H1 (cell line): ENCODE data around the gene CMIP. TPM values are rescaled to one million over a fixed set of nuclear protein-coding genes. Genes with fewer than 3 reads are reported as not detected.

Experiments used
- CTCF ChIA-PET: fragments of 300-600 bp; sonication (Branson Sonifier 250); formaldehyde crosslinking; loops from one replicate; lab custom pipeline; 2021; ENCODE audit not compliant: partially characterized antibody; lab: Charles Lee
- POLR2A ChIA-PET: fragments of 300-600 bp; sonication (Branson Sonifier 250); formaldehyde crosslinking; loops from one replicate; lab custom pipeline; 2021; ENCODE audit warnings: inconsistent platforms; ENCODE audit not compliant: partially characterized antibody; lab: Charles Lee
- DNase-seq, 2 experiments: peaks; one replicate each; pipeline versions ENCODE4 v3.0.0 to v3.0.0-alpha.2; 2010 to 2022; ENCODE audit warnings: low spot score in 2 of 2, low read depth in 1 of 2, mixed read lengths in 1 of 2
- FAIRE-seq: peaks from 2 replicates; lab custom pipeline; 2011; peaks lifted over from hg19 to GRCh38; lab: Jason Lieb, UNC
- H2AFZ ChIP-seq: 2 replicates; pipeline ENCODE4 v1.8.1; 2012; ENCODE audit warnings: low read length, inconsistent platforms
- H2AK5ac ChIP-seq: 2 replicates; pipeline ENCODE4 v1.6.1; 2013; ENCODE audit warnings: low read depth, low read length
- H2BK120ac ChIP-seq: replicated peaks from 2 replicates; pipeline ENCODE3; 2013; ENCODE audit warnings: low read depth, low read length, inconsistent platforms
- H2BK12ac ChIP-seq: 2 replicates; pipeline ENCODE4 v1.6.1; 2013; ENCODE audit warnings: low read depth, low read length
- H2BK15ac ChIP-seq: 2 replicates; pipeline ENCODE4 v1.6.1; 2013; ENCODE audit warnings: low read length
- H2BK20ac ChIP-seq: 2 replicates; pipeline ENCODE4 v1.6.1; 2013; ENCODE audit warnings: low read length
- H2BK5ac ChIP-seq: 2 replicates; pipeline ENCODE4 v1.6.1; 2013; ENCODE audit warnings: low read depth, low read length
- H3K14ac ChIP-seq: 2 replicates; pipeline ENCODE4 v1.6.1; 2013; ENCODE audit warnings: inconsistent platforms; ENCODE audit not compliant: insufficient read length
- H3K18ac ChIP-seq: 2 replicates; pipeline ENCODE4 v1.6.1; 2013; ENCODE audit warnings: low read length; ENCODE audit errors: extremely low read depth
- H3K23ac ChIP-seq: 2 replicates; pipeline ENCODE4 v1.6.1; 2013; ENCODE audit warnings: inconsistent platforms; ENCODE audit not compliant: insufficient read length
- H3K23me2 ChIP-seq: 2 replicates; pipeline ENCODE4 v1.6.1; 2013; ENCODE audit warnings: low read depth, low read length
- H3K27ac ChIP-seq: 2 replicates; pipeline ENCODE4 v1.6.1; 2011; ENCODE audit warnings: low read depth, low read length, inconsistent platforms
- H3K27me3 ChIP-seq, 4 experiments: replicated peaks in 1 of 4; 1 replicate in 1 of 4; 2 replicates in 3 of 4; pipeline versions ENCODE4 v1.6.1 to v1.8.1; 2011 to 2013; ENCODE audit warnings: low read length in 3 of 4, mild to moderate bottlenecking in 3 of 4, inconsistent platforms in 2 of 4, mixed read lengths in 2 of 4, moderate library complexity in 1 of 4; ENCODE audit not compliant: control insufficient read depth in 3 of 4, insufficient read depth in 3 of 4; ENCODE audit errors: extremely low read depth in 1 of 4
- H3K36me3 ChIP-seq, 4 experiments: 2 replicates each; pipeline versions ENCODE4 v1.6.1 to v1.8.1; 2011 to 2013; ENCODE audit warnings: mild to moderate bottlenecking in 4 of 4, low read length in 3 of 4, moderate library complexity in 2 of 4, control low read depth in 1 of 4, inconsistent platforms in 1 of 4; ENCODE audit not compliant: insufficient read depth in 4 of 4, control insufficient read depth in 2 of 4
- H3K4ac ChIP-seq: replicated peaks from 2 replicates; pipeline ENCODE3; 2013; ENCODE audit warnings: low read length, low read depth, mixed read lengths, inconsistent platforms; ENCODE audit not compliant: insufficient read length
- H3K4me1 ChIP-seq, 4 experiments: replicated peaks in 1 of 4; 1 replicate in 1 of 4; 2 replicates in 3 of 4; pipeline versions ENCODE4 v1.6.1 to v1.8.1; 2011 to 2013; ENCODE audit warnings: low read length in 3 of 4, inconsistent platforms in 2 of 4, mixed read lengths in 1 of 4; ENCODE audit not compliant: insufficient read depth in 4 of 4, control insufficient read depth in 3 of 4
- H3K4me2 ChIP-seq, 2 experiments: 2 replicates each; pipeline versions ENCODE4 v1.6.1 to v1.8.1; 2011 to 2013; ENCODE audit warnings: low read depth in 2 of 2, low read length in 2 of 2, control low read depth in 1 of 2, inconsistent platforms in 1 of 2, mild to moderate bottlenecking in 1 of 2; ENCODE audit not compliant: insufficient read depth in 1 of 2
- H3K4me3 ChIP-seq, 4 experiments: fragments of 200-600, 300-600 bp in 1 of 4; sonication (generic), shearing (Covaris generic), sonication (Bioruptor Twin) in 1 of 4; 2 replicates each; pipeline versions ENCODE4 v1.5.1 to v1.8.1; 2011 to 2016; ENCODE audit warnings: low read length in 4 of 4, low read depth in 3 of 4, control low read depth in 2 of 4, inconsistent platforms in 2 of 4, mild to moderate bottlenecking in 2 of 4, mixed read lengths in 1 of 4, moderate library complexity in 1 of 4; ENCODE audit not compliant: insufficient read depth in 2 of 4; ENCODE audit errors: extremely low read depth in 1 of 4
- H3K56ac ChIP-seq: replicated peaks from 2 replicates; pipeline ENCODE3; 2013; ENCODE audit warnings: low read depth, mild to moderate bottlenecking, mixed read lengths, low read length, inconsistent platforms; ENCODE audit not compliant: insufficient read length
- H3K79me1 ChIP-seq: 2 replicates; pipeline ENCODE4 v1.6.1; 2013; ENCODE audit warnings: low read depth, low read length, control low read depth
- H3K79me2 ChIP-seq, 2 experiments: 2 replicates each; pipeline versions ENCODE4 v1.6.1 to v1.8.1; 2012 to 2013; ENCODE audit warnings: low read length in 2 of 2, mild to moderate bottlenecking in 2 of 2, inconsistent platforms in 1 of 2; ENCODE audit not compliant: insufficient read depth in 2 of 2, control insufficient read depth in 1 of 2
- H3K9ac ChIP-seq, 4 experiments: replicated peaks in 1 of 4; 1 replicate in 1 of 4; 2 replicates in 3 of 4; pipeline versions ENCODE4 v1.6.1 to v1.8.1; 2011 to 2013; ENCODE audit warnings: low read depth in 3 of 4, low read length in 3 of 4, control low read depth in 2 of 4, mild to moderate bottlenecking in 2 of 4, moderate library complexity in 2 of 4, inconsistent platforms in 1 of 4; ENCODE audit errors: extremely low read depth in 1 of 4
- H3K9me3 ChIP-seq, 2 experiments: 2 replicates each; pipeline versions ENCODE4 v1.6.1 to v1.8.1; 2012 to 2013; ENCODE audit warnings: mild to moderate bottlenecking in 2 of 2, moderate library complexity in 2 of 2, control low read depth in 1 of 2, inconsistent platforms in 1 of 2, low read depth in 1 of 2, low read length in 1 of 2, mixed read lengths in 1 of 2; ENCODE audit not compliant: insufficient read depth in 2 of 2
- H4K20me1 ChIP-seq, 2 experiments: replicated peaks in 1 of 2; 2 replicates each; pipeline versions ENCODE3 to v1.8.1; 2011 to 2013; ENCODE audit warnings: inconsistent platforms in 2 of 2, low read length in 2 of 2, mild to moderate bottlenecking in 1 of 2; ENCODE audit not compliant: insufficient read depth in 2 of 2, control insufficient read depth in 1 of 2
- H4K5ac ChIP-seq: 2 replicates; pipeline ENCODE4 v1.6.1; 2013; ENCODE audit warnings: low read length, low read depth, mixed read lengths, inconsistent platforms; ENCODE audit not compliant: insufficient read length
- H4K8ac ChIP-seq: 2 replicates; pipeline ENCODE4 v1.8.0; 2013; ENCODE audit warnings: mild to moderate bottlenecking, moderate library complexity, low read length, inconsistent platforms; ENCODE audit not compliant: insufficient read depth; ENCODE audit errors: extremely low read depth
- H4K91ac ChIP-seq: replicated peaks from 2 replicates; pipeline ENCODE3; 2013; ENCODE audit warnings: low read length, mixed read lengths, inconsistent platforms; ENCODE audit not compliant: insufficient read length
- ATF3 ChIP-seq: IDR thresholded peaks from 2 replicates; pipeline ENCODE4 v1.6.1; 2011; ENCODE audit warnings: low read depth, mild to moderate bottlenecking, low read length; ENCODE audit not compliant: insufficient read depth
- CBX5 ChIP-seq: fragments of 300-800, 300-1000 bp; sonication (generic); IDR thresholded peaks from 2 replicates; pipeline ENCODE4 v1.7.1; 2016; ENCODE audit warnings: antibody characterized with exemption, low read length, low read depth
- EP300 ChIP-seq, 2 experiments: IDR thresholded peaks; 1 replicate in 1 of 2; 2 replicates in 1 of 2; pipeline ENCODE4 v1.6.1; 2011 to 2012; ENCODE audit warnings: low read depth in 2 of 2, low read length in 2 of 2, mild to moderate bottlenecking in 2 of 2, borderline replicate concordance in 1 of 2, inconsistent platforms in 1 of 2, moderate library complexity in 1 of 2
- MAX ChIP-seq: IDR thresholded peaks from 2 replicates; pipeline ENCODE4 v1.6.1; 2012; ENCODE audit warnings: inconsistent platforms
- NANOG ChIP-seq: IDR thresholded peaks from 2 replicates; pipeline ENCODE4 v1.6.1; 2011; ENCODE audit warnings: low read length, low read depth, mild to moderate bottlenecking, inconsistent platforms; ENCODE audit not compliant: insufficient read depth, poor library complexity, severe bottlenecking
- RBBP5 ChIP-seq: IDR thresholded peaks from 2 replicates; pipeline ENCODE4 v1.7.1; 2012; ENCODE audit warnings: low read depth, mild to moderate bottlenecking, inconsistent platforms, low read length, moderate library complexity, borderline replicate concordance
- SAP30 ChIP-seq: fragments of 300-600 bp; sonication (generic); IDR thresholded peaks from 2 replicates; pipeline ENCODE4 v1.7.1; 2012; ENCODE audit warnings: low read length, moderate library complexity, mild to moderate bottlenecking, inconsistent platforms; ENCODE audit not compliant: insufficient read depth, insufficient replicate concordance
- TBP ChIP-seq: IDR thresholded peaks from 2 replicates; pipeline ENCODE4 v1.6.1; 2011; ENCODE audit warnings: low read depth, low read length, improper control_type of control experiment
- TEAD4 ChIP-seq: IDR thresholded peaks from 2 replicates; pipeline ENCODE4 v1.6.1; 2012; ENCODE audit warnings: low read depth, low read length, inconsistent platforms, mixed read lengths
- ZNF274 ChIP-seq: IDR thresholded peaks from 2 replicates; pipeline ENCODE4 v1.7.0; 2012; ENCODE audit warnings: low read length, borderline replicate concordance; ENCODE audit errors: extremely low read depth
- WGBS, 2 experiments: shearing (Covaris generic) in 1 of 2; methylation state at CpG; one replicate each; pipeline versions ENCODE4 v1.1.6 to v1.1.7; 2013 to 2015; ENCODE audit warnings: low lambda C conversion rate in 2 of 2, mixed read lengths in 2 of 2, inconsistent platforms in 1 of 2, low coverage in 1 of 2, missing lambda C conversion rate in 1 of 2; ENCODE audit not compliant: insufficient replicate concordance in 2 of 2, insufficient coverage in 1 of 2, insufficient read length in 1 of 2; ENCODE audit errors: extremely low coverage in 1 of 2, missing lambda C conversion rate in 1 of 2; 5-methylcytosine and 5-hydroxymethylcytosine counted together
- polyA plus RNA-seq, 7 experiments: library from polyadenylated mRNA; depleted of rRNA in 3 of 7; stranded (reverse) in 5 of 7; unstranded in 2 of 7; fragments of >200 nt in 5 of 7; fragments of 200-250 nt in 2 of 7; gene quantifications; 1 replicate in 5 of 7; 2 replicates in 1 of 7; 4 replicates in 1 of 7; pipeline versions ENCODE4 v1.2.1 to v1.2.3, GENCODE V29; 2011 to 2013; ENCODE audit warnings: missing spikeins in 2 of 7, mixed read lengths in 2 of 7
- total RNA-seq: library from RNA; stranded (reverse); fragmentation: NEBNext Ultra II Directional; extraction: Animal tissue kit (Norgen Biotek cat#: 25700); gene quantifications from 2 replicates; pipeline ENCODE4 v1.2.1, GENCODE V29; 2021

The CMIP gene
- total and polyA plus RNA-seq, 2 of the 8 experiments (the other 6 are each of a cell fraction or from before 2014, with no cell fraction given) = 7.9 to 53.2 TPM

GRCh38 chr16:81488687-81489411 lies 44.2 kb downstream of the CMIP start:
- H3K4me2 ChIP-seq = no peak overlapping the region
- H3K9ac ChIP-seq = no peak overlapping the region
- ChIA-PET CTCF (interaction anchor here (1.0 kb wide), 1 partner anchor 84 kb away, joined by 4 read pairs; no protein-coding TSS in a partner anchor), POLR2A (interaction anchor here (1.2 kb wide), 1 partner anchor 15 kb away, joined by 3 read pairs; no protein-coding TSS in a partner anchor)
- H4K8ac ChIP-seq = no peak overlapping the region
- no peak overlapping the region for H3K56ac ChIP-seq
- FAIRE-seq (no peak), DNase-seq (no peak)
- H3K9me3 ChIP-seq = no peaks in the 10 kb centered on the region
- no peak overlapping the region for H2BK120ac ChIP-seq
- no peak overlapping the region for H4K91ac ChIP-seq
- peaks cover 0 to 19% (median 6%) of the 10 kb centered on the region in 4 experiments; a peak in 4 of 7 replicates for H3K4me1 ChIP-seq
- H3K36me3 ChIP-seq = no peaks in the 10 kb centered on the region
- no peak overlapping the region for H2AFZ ChIP-seq
- H2BK5ac ChIP-seq = peak overlapping the region; percentile 32; the same call in 1 of the 2 replicates
- no peak overlapping the region for H3K4me3 ChIP-seq
- H4K5ac ChIP-seq = no peak overlapping the region
- H3K79me1 ChIP-seq = peaks cover 29% of the 10 kb centered on the region
- H2BK12ac ChIP-seq = no peak overlapping the region
- peaks cover 30 to 32% of the 10 kb centered on the region in 2 experiments for H4K20me1 ChIP-seq
- H3K27me3 ChIP-seq = no peaks in the 10 kb centered on the region
- H2BK15ac ChIP-seq = no peak overlapping the region
- H3K27ac ChIP-seq = no peak overlapping the region
- H3K14ac ChIP-seq = no peak overlapping the region
- no peak overlapping the region for H3K23ac ChIP-seq
- H3K23me2 ChIP-seq = no peaks in the 10 kb centered on the region
- no peak overlapping the region for H2AK5ac ChIP-seq
- no peak overlapping the region for H2BK20ac ChIP-seq
- 89% methylated on average over 7 of the region's 7 CpGs; no CpG with 5 or more reads in 1 of the 2 experiments for WGBS, 2 experiments
- H3K18ac ChIP-seq = peak overlapping the region; percentile 38; the same call in 1 of the 2 replicates
- peaks cover 0 to 94% of the 10 kb centered on the region in 2 experiments; a peak in 3 of 4 replicates for H3K79me2 ChIP-seq
- TF ChIP-seq EP300 (IDR thresholded peaks at IDR 0.05; ENCODE audit: borderline replicate concordance in 1 of 2, low read depth in 2 of 2, low read length in 2 of 2) = no peak
- TF ChIP-seq CBX5 = no peak
- no peak for TF ChIP-seq MAX
- no peak for TF ChIP-seq RBBP5
- TF ChIP-seq TBP = no peak
- TF ChIP-seq TEAD4 = no peak
- TF ChIP-seq ZNF274 = no peak
- no peak for TF ChIP-seq SAP30
- no peak for TF ChIP-seq ATF3
- no peak for TF ChIP-seq NANOG
- no peak overlapping the region for H3K4ac ChIP-seq
